Astrocyte (in vitro differentiated cells and primary cell): ENCODE data around the gene PBX1. TPM values are rescaled to one million over a fixed set of nuclear protein-coding genes. Genes with fewer than 3 reads are reported as not detected.

ENCODE experiments used
- DNase-seq: peaks from one replicate; pipeline ENCODE4 v3.0.0-alpha.2; 2010; ENCODE audit warnings: low read depth
- FAIRE-seq: peaks from 2 replicates; lab custom pipeline; 2011; peaks lifted over from hg19 to GRCh38; lab: Jason Lieb, UNC
- H2AFZ ChIP-seq: 2 replicates; pipeline ENCODE4 v1.6.0; 2012; ENCODE audit warnings: low read depth, low read length, inconsistent platforms
- H3K27ac ChIP-seq: 2 replicates; pipeline ENCODE4 v1.5.1; 2011; ENCODE audit warnings: low read depth, low read length, inconsistent platforms
- H3K27me3 ChIP-seq: 2 replicates; pipeline ENCODE4 v1.6.0; 2011; ENCODE audit warnings: low read length, inconsistent platforms; ENCODE audit not compliant: insufficient read depth
- H3K36me3 ChIP-seq: 2 replicates; pipeline ENCODE4 v1.5.1; 2011; ENCODE audit warnings: low read length, inconsistent platforms; ENCODE audit not compliant: insufficient read depth
- H3K4me1 ChIP-seq: 2 replicates; pipeline ENCODE4 v1.5.1; 2011; ENCODE audit warnings: low read length, inconsistent platforms; ENCODE audit not compliant: insufficient read depth
- H3K4me2 ChIP-seq: 2 replicates; pipeline ENCODE4 v1.6.0; 2012; ENCODE audit warnings: low read length, inconsistent platforms
- H3K4me3 ChIP-seq: 2 replicates; pipeline ENCODE4 v1.5.1; 2011; ENCODE audit warnings: low read depth, mild to moderate bottlenecking, low read length, inconsistent platforms; ENCODE audit not compliant: insufficient read depth
- H3K79me2 ChIP-seq: 2 replicates; pipeline ENCODE4 v1.6.0; 2012; ENCODE audit warnings: mild to moderate bottlenecking, low read length, inconsistent platforms; ENCODE audit not compliant: insufficient read depth
- H3K9ac ChIP-seq: 2 replicates; pipeline ENCODE4 v1.6.0; 2012; ENCODE audit warnings: mild to moderate bottlenecking, low read length, inconsistent platforms
- H3K9me3 ChIP-seq: 2 replicates; pipeline ENCODE4 v1.5.1; 2012; ENCODE audit warnings: low read depth, mild to moderate bottlenecking, low read length, inconsistent platforms; ENCODE audit not compliant: insufficient read depth
- H4K20me1 ChIP-seq: 2 replicates; pipeline ENCODE4 v1.6.0; 2012; ENCODE audit warnings: low read length, inconsistent platforms; ENCODE audit not compliant: insufficient read depth
- H3K27ac Mint-ChIP-seq: one replicate; pipeline ENCODE4 v1.8.0; 2021; ENCODE audit warnings: mild to moderate bottlenecking, mixed read lengths; ENCODE audit not compliant: unreplicated experiment
- H3K27me3 Mint-ChIP-seq: one replicate; pipeline ENCODE4 v1.8.0; 2021; ENCODE audit warnings: low read depth, mixed read lengths; ENCODE audit not compliant: unreplicated experiment
- H3K36me3 Mint-ChIP-seq: one replicate; pipeline ENCODE4 v1.8.0; 2021; ENCODE audit warnings: low read depth, mixed read lengths; ENCODE audit not compliant: unreplicated experiment
- H3K4me1 Mint-ChIP-seq: one replicate; pipeline ENCODE4 v1.8.0; 2021; ENCODE audit warnings: low read depth, mixed read lengths; ENCODE audit not compliant: unreplicated experiment
- H3K4me3 Mint-ChIP-seq: one replicate; pipeline ENCODE4 v1.8.0; 2021; ENCODE audit warnings: mild to moderate bottlenecking, moderate library complexity, mixed read lengths; ENCODE audit not compliant: unreplicated experiment
- H3K9me3 Mint-ChIP-seq: one replicate; pipeline ENCODE4 v1.8.0; 2021; ENCODE audit warnings: mild to moderate bottlenecking, mixed read lengths; ENCODE audit not compliant: unreplicated experiment
- CTCF ChIP-seq: IDR thresholded peaks from 2 replicates; pipeline ENCODE4 v1.5.1; 2011; ENCODE audit warnings: low read depth, mild to moderate bottlenecking, inconsistent platforms, low read length, moderate library complexity; ENCODE audit not compliant: insufficient read depth
- EZH2 ChIP-seq: IDR thresholded peaks from 2 replicates; pipeline ENCODE4 v1.6.1; 2012; ENCODE audit warnings: mild to moderate bottlenecking, low read length, inconsistent platforms; ENCODE audit not compliant: insufficient read depth
- total RNA-seq: library from RNA; stranded (reverse); gene quantifications from 2 replicates; pipeline ENCODE4 v1.2.1, GENCODE V29; 2021

Gene PBX1
- total RNA-seq, 1 donor from 2014 or later, result 37.2 TPM

GRCh38 chr1:164685266-164686035 is 126.5 kb downstream of the PBX1 start:
- Histone ChIP-seq H2AFZ (no peak overlapping the region), H3K36me3 (no peaks in the 10 kb centered on the region), H3K9me3 (no peaks in the 10 kb centered on the region), H3K79me2 (no peaks in the 10 kb centered on the region), H4K20me1 (no peaks in the 10 kb centered on the region), H3K27ac (no peak overlapping the region), H3K9ac (no peak overlapping the region), H3K4me1 (no peaks in the 10 kb centered on the region), H3K4me3 (no peak overlapping the region), H3K27me3 (no peaks in the 10 kb centered on the region), H3K4me2 (no peak overlapping the region)
- peaks cover 6% of the 10 kb centered on the region for H3K4me1 Mint-ChIP-seq
- DNase-seq (no peak), FAIRE-seq (no peak)
- no peak overlapping the region for H3K4me3 Mint-ChIP-seq
- TF ChIP-seq CTCF (no peak), EZH2 (no peak)
- H3K36me3 Mint-ChIP-seq, result peaks cover 3% of the 10 kb centered on the region
- no peak overlapping the region for H3K27ac Mint-ChIP-seq
- no peaks in the 10 kb centered on the region for H3K9me3 Mint-ChIP-seq
- no peaks in the 10 kb centered on the region for H3K27me3 Mint-ChIP-seq

- H3K27me3 Mint-ChIP-seq, result no peaks in the 10 kb centered on the region
- no peaks in the 10 kb centered on the region for H3K27me3 ChIP-seq
- peaks cover 3% of the 10 kb centered on the region for H3K36me3 Mint-ChIP-seq
- H3K36me3 ChIP-seq, result no peaks in the 10 kb centered on the region
- no peak overlapping the region for H3K9ac ChIP-seq
- no peaks in the 10 kb centered on the region for H3K9me3 ChIP-seq
- no peak overlapping the region for H3K27ac Mint-ChIP-seq
- H3K4me3 ChIP-seq, result no peak overlapping the region
- H3K9me3 Mint-ChIP-seq, result no peaks in the 10 kb centered on the region
- H3K79me2 ChIP-seq, result no peaks in the 10 kb centered on the region
- FAIRE-seq, result no peak
- H3K4me3 Mint-ChIP-seq, result no peak overlapping the region
- TF ChIP-seq EZH2 (no peak), CTCF (no peak)
- no peak overlapping the region for H3K4me2 ChIP-seq
- no peaks in the 10 kb centered on the region for H3K4me1 ChIP-seq
- peaks cover 6% of the 10 kb centered on the region for H3K4me1 Mint-ChIP-seq
- no peaks in the 10 kb centered on the region for H4K20me1 ChIP-seq
- H3K27ac ChIP-seq, result no peak overlapping the region
- no peak overlapping the region for H2AFZ ChIP-seq
- no peak for DNase-seq
These were observed 128.8 kb downstream of the PBX1 start for GRCh38 chr1:164687777-164688176.

- H3K9me3 ChIP-seq, result no peaks in the 10 kb centered on the region
- H3K36me3 Mint-ChIP-seq, result no peaks in the 10 kb centered on the region
- H3K9ac ChIP-seq, result no peak overlapping the region
- FAIRE-seq (no peak), DNase-seq (no peak)
- H3K9me3 Mint-ChIP-seq, result no peaks in the 10 kb centered on the region
- H3K4me1 ChIP-seq, result no peaks in the 10 kb centered on the region
- TF ChIP-seq EZH2, result no peak
- no peak for TF ChIP-seq CTCF
- no peak overlapping the region for H3K4me2 ChIP-seq
- no peaks in the 10 kb centered on the region for H4K20me1 ChIP-seq
- no peak overlapping the region for H2AFZ ChIP-seq
- no peak overlapping the region for H3K4me3 Mint-ChIP-seq
- H3K27ac Mint-ChIP-seq, result no peak overlapping the region
- no peaks in the 10 kb centered on the region for H3K79me2 ChIP-seq
- H3K4me1 Mint-ChIP-seq, result peaks cover 6% of the 10 kb centered on the region
- H3K27me3 ChIP-seq, result no peaks in the 10 kb centered on the region
- no peak overlapping the region for H3K27ac ChIP-seq
- H3K36me3 ChIP-seq, result no peaks in the 10 kb centered on the region
- H3K27me3 Mint-ChIP-seq, result no peaks in the 10 kb centered on the region
- no peak overlapping the region for H3K4me3 ChIP-seq
These were observed 129.8 kb downstream of the PBX1 start for GRCh38 chr1:164688791-164689190.
